Testis (tissue), 3 donors: Measurements from ENCODE around the gene AARSD1. TPM values are rescaled to one million over a fixed set of nuclear protein-coding genes. Genes with fewer than 3 reads are reported as not detected.
"Not testable (repeated sequence)": the region's sequence is repeated elsewhere in the genome, so short reads cannot be mapped to it uniquely, and the experiment has no call there.

Experiments
- DNase-seq: peaks from one replicate; pipeline ENCODE4 v3.0.0-alpha.2; 2019
- H3K27ac ChIP-seq, 2 donors: fragments of 200-600 bp; sonication (generic); one replicate each; pipeline ENCODE4 v1.5.1; 2019
- H3K27me3 ChIP-seq: fragments of 200-600 bp; sonication (generic); one replicate; pipeline ENCODE4 v1.5.1; 2019
- H3K36me3 ChIP-seq: fragments of 200-600 bp; sonication (generic); one replicate; pipeline ENCODE4 v1.5.1; 2017; ENCODE audit warnings: low read depth; ENCODE audit errors: missing control alignments
- H3K4me1 ChIP-seq: fragments of 200-600 bp; sonication (generic); one replicate; pipeline ENCODE4 v1.5.1; 2019
- H3K4me3 ChIP-seq, 2 donors: fragments of 200-600 bp; sonication (generic); one replicate each; pipeline ENCODE4 v1.5.1; 2017 to 2019
- H3K9me3 ChIP-seq: fragments of 200-600 bp; sonication (generic); one replicate; pipeline ENCODE4 v1.5.1; 2017
- POLR2A ChIP-seq: fragments of 450-650 bp; IDR thresholded peaks from one replicate; pipeline ENCODE4 v1.6.1; 2017; ENCODE audit warnings: antibody characterized with exemption, mild to moderate bottlenecking, moderate library complexity
- WGBS, 2 donors: methylation state at CpG; one replicate each; pipeline ENCODE4 v1.1.5; 2018; 5-methylcytosine and 5-hydroxymethylcytosine counted together
- intact Hi-C: fragments of 100-400 bp; cut with DNase I; formaldehyde crosslinking; loops from one replicate; pipeline ENCODE4 v1.15.1; 2023; ENCODE audit warnings: low total_unique reads
- polyA plus RNA-seq: library from polyadenylated mRNA; stranded (reverse); fragments of 350-450 nt; fragmentation: Illumina TruSeq; extraction: RNeasy Lipid Tissue Mini Kit (QIAGEN cat#74804); gene quantifications from one replicate; pipeline ENCODE4 v1.2.3, GENCODE V29; 2014; ENCODE audit warnings: low read depth, low replicate concordance; ENCODE audit not compliant: insufficient read depth
- total RNA-seq, 2 donors: library from RNA; depleted of rRNA; stranded (reverse); fragments of >200 nt; gene quantifications; one replicate each; pipeline ENCODE4 v1.2.3, GENCODE V29; 2016
- TF ChIP-seq, protein P1 (sequence below), 3 experiments: fragments of 450-650 bp in 2 of 3; fragments of 200-600 bp in 1 of 3; sonication (generic) in 1 of 3; IDR thresholded peaks; one replicate each; pipeline ENCODE4 v1.5.1; 2016 to 2019; ENCODE audit warnings: antibody characterized with exemption in 3 of 3, mild to moderate bottlenecking in 2 of 3, moderate library complexity in 1 of 3

Gene AARSD1
- total and polyA plus RNA-seq, 3 donors from 2014 or later, result 62.0 to 184 (median 84.3) TPM

DNA sequence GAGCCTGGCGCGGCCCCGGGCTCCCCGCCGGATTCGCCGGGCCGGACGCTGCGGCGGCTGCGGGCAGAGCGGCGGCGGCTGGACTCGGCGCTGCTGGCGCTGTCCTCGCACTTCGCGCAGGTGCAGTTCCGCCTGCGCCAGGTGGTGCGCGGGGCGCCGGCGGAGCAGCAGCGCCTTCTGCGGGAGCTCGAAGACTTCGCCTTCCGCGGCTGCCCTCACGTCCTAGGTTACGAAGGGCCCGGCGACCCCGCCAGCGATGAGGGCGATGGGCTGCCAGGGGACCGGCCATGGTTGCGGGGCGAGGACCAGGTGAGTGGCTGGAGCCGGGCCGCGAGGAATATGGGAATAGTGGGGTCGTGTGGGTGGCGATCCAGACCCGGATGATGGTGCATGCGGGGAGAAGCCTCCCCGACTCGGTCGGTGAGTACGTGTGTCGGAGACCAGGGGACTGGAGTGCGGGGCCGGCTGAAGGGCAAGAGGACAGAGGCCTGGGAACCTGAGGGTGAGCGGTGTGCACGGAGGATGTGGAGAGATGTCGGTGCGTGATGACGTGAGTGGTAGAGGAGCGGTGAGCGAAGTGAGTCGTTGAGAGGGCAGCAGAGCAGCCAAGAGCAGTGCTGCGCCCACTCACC, 16.6 kb upstream of the AARSD1 start:
- 0% methylated on average over 19 to 67 of the region's 67 CpGs for WGBS, 2 donors
- H3K4me1 ChIP-seq, result peaks cover 11% of the 10 kb centered on the region
- intact Hi-C loops, result no loop called here
- no peaks in the 10 kb centered on the region for H3K27me3 ChIP-seq
- peak; percentile 72 for DNase-seq
- H3K4me3 ChIP-seq, result peak overlapping the region; percentile 78 to 96
- no peak for TF ChIP-seq POLR2A
- TF ChIP-seq, protein P1, sequence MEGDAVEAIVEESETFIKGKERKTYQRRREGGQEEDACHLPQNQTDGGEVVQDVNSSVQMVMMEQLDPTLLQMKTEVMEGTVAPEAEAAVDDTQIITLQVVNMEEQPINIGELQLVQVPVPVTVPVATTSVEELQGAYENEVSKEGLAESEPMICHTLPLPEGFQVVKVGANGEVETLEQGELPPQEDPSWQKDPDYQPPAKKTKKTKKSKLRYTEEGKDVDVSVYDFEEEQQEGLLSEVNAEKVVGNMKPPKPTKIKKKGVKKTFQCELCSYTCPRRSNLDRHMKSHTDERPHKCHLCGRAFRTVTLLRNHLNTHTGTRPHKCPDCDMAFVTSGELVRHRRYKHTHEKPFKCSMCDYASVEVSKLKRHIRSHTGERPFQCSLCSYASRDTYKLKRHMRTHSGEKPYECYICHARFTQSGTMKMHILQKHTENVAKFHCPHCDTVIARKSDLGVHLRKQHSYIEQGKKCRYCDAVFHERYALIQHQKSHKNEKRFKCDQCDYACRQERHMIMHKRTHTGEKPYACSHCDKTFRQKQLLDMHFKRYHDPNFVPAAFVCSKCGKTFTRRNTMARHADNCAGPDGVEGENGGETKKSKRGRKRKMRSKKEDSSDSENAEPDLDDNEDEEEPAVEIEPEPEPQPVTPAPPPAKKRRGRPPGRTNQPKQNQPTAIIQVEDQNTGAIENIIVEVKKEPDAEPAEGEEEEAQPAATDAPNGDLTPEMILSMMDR (IDR thresholded peaks at IDR 0.05), result no peak
- no peaks in the 10 kb centered on the region for H3K36me3 ChIP-seq
- H3K9me3 ChIP-seq, result no peaks in the 10 kb centered on the region
- peak overlapping the region; percentile 37 to 87 for H3K27ac ChIP-seq

DNA sequence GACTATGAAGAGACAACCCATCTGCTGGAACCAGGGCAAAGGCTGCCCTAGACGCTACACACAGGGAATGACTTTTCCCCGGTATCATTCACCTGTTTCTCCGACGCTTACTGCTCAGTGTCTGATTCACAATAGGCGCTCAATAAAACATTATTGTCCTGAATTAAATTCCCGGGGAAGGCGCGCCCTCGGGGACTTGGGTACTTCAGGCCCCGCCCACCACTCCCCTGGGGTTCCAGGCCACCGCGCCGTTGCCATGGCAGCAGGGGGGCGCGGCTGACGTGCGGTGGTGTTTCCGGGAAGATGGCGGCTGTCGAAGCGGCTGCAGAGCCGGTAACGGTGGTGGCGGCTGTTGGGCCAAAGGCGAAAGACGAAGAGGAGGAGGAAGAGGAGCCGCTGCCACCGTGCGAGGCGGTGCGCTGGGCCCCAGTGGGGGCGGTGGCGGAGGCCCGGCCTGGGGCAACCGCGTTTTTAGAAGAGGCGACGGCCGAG, 16.1 kb upstream of the AARSD1 start, which contains the start of gene RUNDC1:
RUNDC1 (plus strand) TSS at position 292 of the 492 bp plus-strand sequence; CDS start at position 304, 12 bp downstream.
- no peak for TF ChIP-seq POLR2A
- TF ChIP-seq, protein P1 (IDR thresholded peaks at IDR 0.05), result no peak
- H3K9me3 ChIP-seq, result no peaks in the 10 kb centered on the region
- 0 to 1% methylated on average over 13 to 39 of the region's 39 CpGs for WGBS, 2 donors
- peak within 1 kb of the TSS; percentile 37 to 87 for H3K27ac ChIP-seq
- no peaks in the 10 kb centered on the region for H3K36me3 ChIP-seq
- H3K27me3 ChIP-seq, result no peaks in the 10 kb centered on the region
- H3K4me1 ChIP-seq, result peaks cover 11% of the 10 kb centered on the region
- intact Hi-C loops, result no loop called here
- peak; percentile 96 for DNase-seq
- peak within 1 kb of the TSS; percentile 78 to 96 for H3K4me3 ChIP-seq

DNA sequence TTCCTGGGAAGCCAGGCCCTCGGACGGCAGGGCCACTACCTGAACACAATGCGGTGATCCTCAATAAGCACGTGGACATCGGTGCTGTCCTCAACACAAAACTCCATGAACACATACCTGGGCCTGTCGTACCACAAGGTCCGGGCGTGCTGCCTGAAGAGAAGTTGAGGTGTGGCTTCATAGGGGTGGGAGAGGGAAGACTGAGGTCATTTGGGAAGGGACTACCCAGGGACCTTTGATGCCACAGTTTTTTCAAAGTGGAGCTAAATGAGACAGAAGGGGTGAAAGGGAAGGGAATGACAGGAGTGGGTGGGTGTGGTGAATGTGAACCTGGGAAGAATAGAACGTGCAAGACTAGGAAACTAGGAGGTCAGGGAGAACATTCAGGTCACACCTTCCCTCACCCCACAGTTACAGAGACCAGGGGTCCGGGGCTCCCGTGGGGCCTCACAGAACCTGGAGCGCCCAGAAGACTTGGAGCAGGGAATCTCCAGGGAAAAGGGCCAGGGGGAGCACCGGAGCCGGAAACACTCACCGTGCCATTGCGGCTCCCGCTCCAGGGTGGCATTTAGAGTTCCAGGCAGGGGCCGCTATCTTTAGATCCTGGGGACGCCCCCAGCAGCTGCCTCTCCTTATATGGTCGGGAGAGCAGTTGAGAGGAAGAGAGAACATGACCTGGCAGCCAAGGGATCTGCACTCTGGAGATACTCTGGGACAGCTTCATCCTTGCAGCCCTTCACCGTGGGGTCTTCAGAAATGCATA, 15.4 kb upstream of the AARSD1 start, which contains the start of gene PTGES3L:
PTGES3L (minus strand) TSS at position 570 of the 763 bp plus-strand sequence; CDS start at position 543, 27 bp downstream.
- TF ChIP-seq POLR2A, result no peak
- TF ChIP-seq, protein P1 (IDR thresholded peaks at IDR 0.05), result no peak
- no peaks in the 10 kb centered on the region for H3K36me3 ChIP-seq
- H3K4me1 ChIP-seq, result peaks cover 11% of the 10 kb centered on the region
- no peaks in the 10 kb centered on the region for H3K27me3 ChIP-seq
- no peaks in the 10 kb centered on the region for H3K9me3 ChIP-seq
- peak; percentile 43 for DNase-seq
- H3K4me3 ChIP-seq, result peak within 1 kb of the TSS; percentile 78 to 96
- WGBS, 2 donors, result 27 to 29% methylated on average over 21 of the region's 21 CpGs
- intact Hi-C loops, result no loop called here
- H3K27ac ChIP-seq, result peak within 1 kb of the TSS; percentile 37 to 87

DNA sequence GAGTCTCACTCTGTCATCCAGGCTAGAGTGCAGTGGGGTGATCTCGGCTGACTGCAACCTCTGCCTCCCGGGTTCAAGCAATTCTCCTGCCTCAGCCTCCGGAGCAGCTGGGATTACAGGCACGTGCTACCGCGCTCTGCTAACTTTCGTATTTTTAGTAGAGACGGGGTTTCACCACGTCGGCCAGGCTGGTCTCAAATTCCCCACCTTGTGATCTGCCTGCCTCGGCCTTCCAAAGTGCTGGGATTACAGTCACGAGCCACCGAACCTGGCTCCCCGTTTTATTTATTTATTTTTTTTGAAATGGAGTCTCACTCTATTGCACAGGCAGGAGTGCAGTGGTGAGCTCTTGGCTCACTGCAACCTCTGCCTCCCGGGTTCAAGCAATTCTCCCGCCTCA, 11.4 kb upstream of the AARSD1 start:
- H3K36me3 ChIP-seq, H3K27me3 ChIP-seq, H3K27ac ChIP-seq, H3K4me1 ChIP-seq, intact Hi-C loops, DNase-seq, H3K4me3 ChIP-seq, H3K9me3 ChIP-seq: not testable (repeated sequence)
- WGBS, 2 donors, result 87 to 97% methylated on average over 16 of the region's 16 CpGs

DNA sequence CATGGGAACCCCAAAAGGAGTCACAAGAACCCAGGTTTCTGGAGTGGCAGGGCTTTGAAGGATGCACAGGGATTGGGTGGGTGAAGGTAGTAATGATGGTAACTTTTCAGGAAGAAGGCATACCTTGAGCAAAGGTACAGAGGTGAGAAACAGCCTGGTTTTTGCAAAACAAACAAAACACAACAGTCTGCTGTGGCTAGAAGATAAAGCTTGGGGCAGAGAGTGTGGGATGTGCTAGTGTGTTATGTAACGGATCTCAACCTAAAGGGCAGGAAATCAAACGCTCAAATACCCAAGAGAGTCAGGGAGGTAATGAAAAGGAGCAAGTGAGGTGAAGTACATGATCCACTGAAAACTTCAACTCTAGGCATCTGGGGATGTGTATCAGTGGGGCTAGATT, 11.0 kb upstream of the AARSD1 start:
- H3K27ac ChIP-seq, result no peak overlapping the region
- intact Hi-C loops, result no loop called here
- DNase-seq, result no peak
- no peaks in the 10 kb centered on the region for H3K9me3 ChIP-seq
- TF ChIP-seq, protein P1 (IDR thresholded peaks at IDR 0.05), result no peak
- TF ChIP-seq POLR2A, result no peak
- no peaks in the 10 kb centered on the region for H3K27me3 ChIP-seq
- no peaks in the 10 kb centered on the region for H3K36me3 ChIP-seq
- peaks cover 5% of the 10 kb centered on the region for H3K4me1 ChIP-seq
- 45 to 54% methylated on average over 2 of the region's 2 CpGs for WGBS, 2 donors
- no peak overlapping the region for H3K4me3 ChIP-seq

DNA sequence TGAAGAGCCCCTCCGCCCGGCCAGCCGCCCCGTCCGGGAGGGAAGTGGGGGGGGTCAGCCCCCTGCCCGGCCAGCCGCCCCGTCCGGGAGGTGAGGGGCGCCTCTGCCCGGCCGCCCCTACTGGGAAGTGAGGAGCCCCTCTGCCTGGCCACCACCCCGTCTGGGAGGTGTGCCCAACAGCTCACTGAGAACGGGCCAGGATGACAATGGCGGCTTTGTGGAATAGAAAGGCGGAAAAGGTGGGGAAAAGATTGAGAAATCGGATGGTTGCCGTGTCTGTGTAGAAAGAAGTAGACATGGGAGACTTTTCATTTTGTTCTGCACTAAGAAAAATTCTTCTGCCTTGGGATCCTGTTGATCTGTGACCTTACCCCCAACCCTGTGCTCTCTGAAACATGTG, 9.1 kb upstream of the AARSD1 start:
- DNase-seq, H3K4me1 ChIP-seq, H3K4me3 ChIP-seq, H3K36me3 ChIP-seq, H3K9me3 ChIP-seq, H3K27ac ChIP-seq, intact Hi-C loops, H3K27me3 ChIP-seq: not testable (repeated sequence)
- WGBS, 2 donors, result 50% methylated on average over 2 of the region's 18 CpGs; no CpG with 5 or more reads in 1 of the 2 donors
